HG02943 (cell line): ENCODE data around the gene TNFRSF25.
"Not testable (repeated sequence)": the region's sequence is repeated elsewhere in the genome, so short reads cannot be mapped to it uniquely, and the experiment has no call there.

Experiments used
- ATAC-seq: cut with Tn5 transposase; IDR thresholded peaks from one replicate; pipeline ENCODE4 v1.9.1; 2021; ENCODE audit warnings: mild to moderate bottlenecking, low read depth, moderate library complexity; ENCODE audit not compliant: unreplicated experiment

The TNFRSF25 gene

DNA sequence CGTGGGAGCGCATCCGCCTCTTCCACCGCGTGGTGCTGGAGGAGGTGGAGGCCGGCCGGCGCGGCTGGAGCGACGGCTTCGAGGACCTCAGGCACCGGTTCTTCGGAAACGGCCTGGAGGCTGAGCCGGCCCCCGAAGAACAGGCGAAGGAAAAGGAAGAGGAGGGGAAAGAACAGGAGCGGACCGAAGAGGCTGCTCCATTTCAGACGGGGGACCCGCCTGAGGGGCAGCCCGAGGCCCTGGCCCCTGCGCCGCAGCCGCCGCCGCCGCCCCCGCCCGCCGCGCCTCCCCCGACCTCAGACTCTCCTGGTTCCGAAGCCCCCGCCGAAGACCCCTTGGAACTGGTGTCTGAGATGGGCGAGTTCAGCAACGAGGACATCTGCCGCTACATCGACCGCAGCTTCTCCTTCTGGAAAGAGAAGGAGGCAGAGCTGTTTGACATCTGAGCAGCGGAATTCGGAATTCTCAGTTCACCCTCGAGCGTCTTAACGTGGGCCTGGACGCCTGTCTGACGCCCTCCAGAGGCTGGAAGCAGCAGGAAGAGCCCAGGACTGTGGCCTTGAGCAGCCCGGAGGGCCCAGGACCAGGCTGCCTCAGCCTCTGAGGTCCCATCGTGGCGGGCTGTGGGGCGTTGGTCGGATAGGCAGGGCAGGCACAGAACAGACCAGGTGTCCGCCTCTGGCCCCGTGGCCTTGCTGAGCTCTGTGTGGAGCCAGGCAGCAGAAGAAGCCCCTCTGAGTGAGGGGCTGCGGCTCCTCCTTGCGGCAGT lies 10.0 kb downstream of the TNFRSF25 start:
- not testable (repeated sequence) for ATAC-seq

DNA sequence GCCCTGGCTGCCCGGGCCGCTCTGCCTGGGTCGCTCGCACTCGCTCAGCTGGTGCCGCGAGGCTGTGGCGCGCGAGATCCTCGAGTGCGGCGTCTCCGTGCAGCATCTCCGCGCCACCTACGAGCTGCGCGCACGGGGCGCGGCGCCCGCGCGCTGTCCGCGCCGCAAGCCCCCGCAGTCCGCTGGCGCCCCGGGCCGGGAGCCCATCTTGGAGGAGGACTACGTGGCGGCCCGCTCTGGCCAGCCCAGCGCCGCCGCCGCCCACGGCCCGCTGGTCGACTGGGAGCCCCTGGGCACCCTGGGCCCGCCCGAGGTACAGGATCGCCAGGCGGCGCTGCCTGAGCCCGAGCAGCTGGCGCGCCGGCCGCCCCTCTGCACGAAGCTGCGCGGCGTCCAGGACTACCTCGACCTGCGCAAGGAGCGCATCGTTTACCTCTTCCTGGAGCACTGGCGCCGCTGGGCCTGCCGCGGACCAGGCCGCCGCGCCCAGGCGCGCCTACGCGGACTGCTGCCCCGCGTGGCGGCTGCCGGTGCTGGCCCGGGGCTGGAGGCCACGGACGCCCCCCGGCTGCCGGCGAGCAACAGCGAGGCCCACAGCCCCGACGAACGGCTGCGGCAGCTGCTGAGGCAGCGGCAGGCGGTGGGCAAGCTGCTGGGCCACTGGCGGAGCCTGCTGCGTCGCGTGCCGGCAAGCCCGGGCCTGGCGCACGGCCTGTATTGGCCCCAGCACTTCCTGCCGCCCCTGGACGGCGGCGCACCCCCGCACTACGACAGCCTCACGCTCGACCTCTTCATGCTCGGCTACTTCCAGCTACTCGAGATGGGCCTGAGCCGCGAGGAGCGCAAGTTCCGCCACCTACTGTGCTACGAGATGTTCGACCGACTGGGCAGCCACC lies 10.9 kb downstream of the TNFRSF25 start:
- ATAC-seq, result no peak

DNA sequence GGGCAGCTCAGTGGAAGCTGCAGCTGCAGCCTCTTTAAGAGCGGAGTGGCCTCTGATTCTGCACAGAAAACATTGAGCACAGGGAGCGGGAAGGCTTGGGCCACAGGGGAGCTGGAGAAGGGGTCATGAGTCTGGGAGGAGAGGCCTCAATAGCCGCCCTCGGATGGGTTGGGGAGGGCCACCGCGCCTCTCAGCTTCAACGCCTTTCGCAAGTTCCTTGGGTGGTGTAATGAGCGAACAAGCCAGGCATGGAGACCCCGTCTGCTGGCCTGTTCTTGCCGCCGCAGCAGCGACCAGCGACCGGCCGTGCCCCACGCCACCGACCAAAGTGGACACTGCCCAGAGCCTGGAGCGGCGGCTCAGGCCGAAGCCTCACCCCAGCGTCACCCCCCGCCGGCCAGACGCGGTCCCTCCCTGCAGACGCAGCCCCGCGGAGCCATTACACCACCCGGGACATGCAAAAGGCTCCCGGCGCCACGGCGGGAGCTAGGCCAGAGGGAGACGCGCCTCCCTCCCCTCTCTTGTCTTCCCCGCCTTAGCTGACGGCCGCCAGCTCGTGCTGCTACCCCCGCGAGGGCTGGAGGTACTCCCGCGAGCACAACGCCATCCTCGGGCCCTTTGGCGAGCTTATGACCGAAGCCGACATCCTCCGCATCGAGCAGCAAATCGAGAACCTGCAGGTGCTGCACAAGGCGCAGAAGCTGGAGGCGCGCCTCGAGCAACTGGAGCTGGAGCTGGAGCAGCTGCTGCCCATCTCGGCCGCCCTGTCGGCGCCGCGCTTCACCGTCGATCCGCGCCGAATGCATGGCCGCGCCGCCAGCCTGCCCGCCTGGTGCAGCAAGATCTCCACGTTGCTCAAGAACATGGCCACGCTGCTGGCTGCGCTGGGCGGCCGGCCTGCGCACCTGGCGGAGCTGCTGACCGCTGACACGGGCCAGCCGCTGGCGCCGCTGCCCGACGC lies 11.8 kb downstream of the TNFRSF25 start:
- not testable (repeated sequence) for ATAC-seq

GRCh38 chr1:6450943-6451373 lies 15.0 kb downstream of the TNFRSF25 start:
- no peak for ATAC-seq

- not testable (repeated sequence) for ATAC-seq
Observed at GRCh38 chr1:6450486-6450885, 15.5 kb downstream of the TNFRSF25 start.

DNA sequence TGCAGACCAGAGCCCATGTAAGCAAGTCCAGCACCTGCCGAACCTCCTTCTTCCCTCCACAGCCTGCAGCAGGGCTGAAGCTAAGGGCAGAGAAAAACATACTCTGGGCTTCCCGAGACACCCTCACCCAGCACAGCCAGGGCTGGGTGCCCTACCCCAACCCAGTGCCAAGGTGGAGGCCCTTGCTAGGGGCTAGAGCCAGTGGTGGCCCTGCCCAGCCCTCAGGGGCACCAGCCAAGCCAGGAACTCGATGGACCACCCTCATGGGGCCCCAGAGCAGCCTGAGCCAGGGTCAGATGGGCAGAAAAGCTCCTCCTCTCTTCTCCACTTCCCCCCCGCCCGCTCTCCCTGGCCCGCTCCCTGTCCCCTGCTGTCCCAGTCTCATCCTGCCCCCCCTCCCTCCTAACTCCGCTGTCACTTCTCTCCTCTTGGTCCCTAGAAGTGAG lies 15.9 kb downstream of the TNFRSF25 start:
- no peak for ATAC-seq

DNA sequence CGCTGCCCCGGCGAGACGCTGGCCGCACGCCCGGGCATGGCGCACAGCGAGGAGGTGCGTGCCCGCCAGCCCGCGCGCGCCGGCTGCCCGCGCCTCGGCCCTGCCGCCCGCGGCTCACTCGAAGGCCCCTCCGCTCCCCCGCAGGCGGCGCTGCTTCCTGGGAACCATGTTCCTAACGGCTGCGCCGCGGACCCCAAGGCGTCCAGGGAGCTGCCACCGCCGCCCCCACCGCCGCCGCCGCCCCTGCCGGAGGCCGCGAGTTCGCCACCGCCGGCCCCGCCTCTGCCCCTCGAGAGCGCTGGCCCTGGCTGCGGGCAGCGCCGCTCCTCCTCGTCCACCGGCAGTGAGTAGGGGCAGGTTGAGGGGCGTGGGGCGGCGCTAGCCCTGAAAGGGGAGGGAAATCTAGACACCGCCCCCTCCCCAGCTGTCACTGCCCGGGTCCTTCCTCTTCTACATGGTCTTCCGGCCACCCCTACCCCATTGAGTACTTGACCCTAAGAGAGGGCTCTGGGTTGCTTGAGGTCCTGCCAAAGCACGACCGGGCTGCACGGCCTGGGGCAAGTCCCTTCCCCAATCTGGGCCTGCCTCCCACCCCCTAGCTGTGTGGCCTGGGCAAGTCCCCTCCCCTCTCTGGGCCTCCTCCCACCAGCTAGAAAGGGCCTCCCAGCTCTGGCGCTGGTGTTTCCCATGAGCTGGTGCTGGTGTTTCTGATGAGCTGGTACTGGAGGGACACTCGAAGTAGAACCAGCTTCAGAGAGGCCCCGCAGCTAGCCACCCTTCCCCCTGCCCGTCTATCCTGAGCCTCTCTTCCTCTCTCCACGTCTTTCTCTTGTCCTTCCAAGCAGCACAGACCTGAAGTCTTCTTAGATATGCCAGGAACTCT lies 17.0 kb downstream of the TNFRSF25 start:
- ATAC-seq, result no peak

- no peak for ATAC-seq
Observed at GRCh38 chr1:6447818-6448748, 17.9 kb downstream of the TNFRSF25 start.

- no peak for ATAC-seq
Observed at GRCh38 chr1:6447016-6447817, 18.8 kb downstream of the TNFRSF25 start.

DNA sequence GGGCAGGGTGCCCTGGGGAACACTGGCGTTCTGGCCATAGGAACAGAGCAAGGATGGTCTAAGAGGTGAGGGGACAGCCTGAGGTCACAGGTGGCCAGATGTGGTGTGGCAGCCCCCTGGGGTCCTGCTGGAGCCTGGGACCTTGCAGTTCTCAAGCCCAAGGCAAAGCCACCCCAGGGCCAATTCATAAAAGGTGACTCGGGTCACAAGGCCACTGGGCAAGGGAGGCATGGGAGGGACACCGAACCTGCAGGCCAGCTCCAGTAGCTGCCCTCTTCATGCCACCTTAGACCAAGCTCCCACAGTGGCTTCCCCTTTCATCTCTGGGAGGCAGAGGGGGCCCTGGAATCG lies 19.3 kb downstream of the TNFRSF25 start:
- ATAC-seq, result no peak

GRCh38 chr1:6445929-6446328 lies 20.0 kb downstream of the TNFRSF25 start:
- ATAC-seq, result not testable (repeated sequence)

DNA sequence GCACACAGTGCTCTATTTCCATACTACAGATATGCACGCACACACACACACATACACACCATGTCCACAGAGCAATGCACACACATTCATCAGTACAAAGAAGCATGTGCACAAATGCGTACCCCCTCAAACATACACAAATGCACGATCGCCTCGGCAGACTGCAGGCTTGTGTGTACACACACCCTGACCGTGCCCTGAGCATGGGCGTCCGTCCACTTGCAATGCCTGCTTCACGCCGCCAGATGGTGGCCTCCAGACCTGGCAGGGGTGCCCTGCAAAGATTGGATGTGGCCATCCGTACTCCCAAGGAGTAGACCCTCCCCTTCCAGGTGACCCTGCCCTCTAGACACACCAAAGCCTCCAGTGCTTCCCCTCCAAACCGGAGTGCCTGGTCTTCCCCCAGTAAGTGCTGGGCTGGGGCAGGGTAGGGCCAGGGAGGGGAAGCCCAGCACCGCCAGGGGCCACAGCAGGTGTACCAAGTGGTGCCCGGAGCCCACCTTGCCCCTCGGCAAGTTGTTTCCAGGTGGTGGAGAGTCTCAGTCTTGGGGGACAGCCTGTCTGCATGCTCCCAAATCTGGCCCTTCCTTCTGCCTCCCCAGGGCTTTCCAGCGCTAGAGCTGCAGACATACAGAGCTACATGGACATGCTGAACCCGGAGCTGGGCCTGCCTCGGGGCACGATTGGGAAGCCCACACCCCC lies 20.8 kb downstream of the TNFRSF25 start:
- no peak for ATAC-seq

- ATAC-seq, result no peak
Observed at GRCh38 chr1:6444377-6444776, 21.6 kb downstream of the TNFRSF25 start.

DNA sequence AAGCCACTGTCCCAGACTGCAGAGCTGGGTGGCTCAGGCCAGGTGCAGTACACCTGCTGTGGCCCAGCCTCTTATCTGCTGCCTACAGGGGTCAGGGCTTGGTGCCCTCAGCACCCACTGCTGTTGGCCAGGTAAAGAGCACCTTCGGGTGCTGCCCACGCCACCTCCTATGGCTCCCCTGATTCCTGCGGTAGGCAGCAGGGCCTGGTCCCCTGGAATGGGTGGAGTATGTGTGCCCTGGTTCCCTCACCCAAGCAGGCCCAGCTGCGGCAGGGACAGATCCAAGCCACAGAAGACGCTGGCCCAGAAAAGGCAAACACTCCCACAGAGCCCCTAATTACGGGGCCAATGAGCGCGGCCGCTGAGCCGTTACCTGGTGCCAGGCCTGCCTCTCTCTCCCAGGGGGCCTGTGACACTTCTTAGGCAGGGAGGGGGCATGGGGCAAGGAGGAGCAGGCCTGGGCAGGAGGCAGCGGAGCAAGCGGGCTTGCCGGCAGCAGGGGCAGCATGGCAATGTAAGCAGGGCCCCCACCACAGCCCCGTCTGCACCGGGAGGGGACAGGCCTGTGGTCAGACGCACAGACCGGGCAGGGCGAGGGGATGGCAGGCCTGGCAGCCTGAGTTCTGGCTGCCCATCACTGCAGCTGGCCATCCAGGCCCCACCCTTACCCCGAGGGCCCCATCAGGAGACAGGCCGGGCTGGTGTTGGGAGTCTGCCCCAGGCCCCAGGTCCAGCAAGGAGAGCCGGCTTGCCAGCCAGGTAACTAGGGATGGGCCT lies 22.4 kb downstream of the TNFRSF25 start:
- no peak for ATAC-seq

DNA sequence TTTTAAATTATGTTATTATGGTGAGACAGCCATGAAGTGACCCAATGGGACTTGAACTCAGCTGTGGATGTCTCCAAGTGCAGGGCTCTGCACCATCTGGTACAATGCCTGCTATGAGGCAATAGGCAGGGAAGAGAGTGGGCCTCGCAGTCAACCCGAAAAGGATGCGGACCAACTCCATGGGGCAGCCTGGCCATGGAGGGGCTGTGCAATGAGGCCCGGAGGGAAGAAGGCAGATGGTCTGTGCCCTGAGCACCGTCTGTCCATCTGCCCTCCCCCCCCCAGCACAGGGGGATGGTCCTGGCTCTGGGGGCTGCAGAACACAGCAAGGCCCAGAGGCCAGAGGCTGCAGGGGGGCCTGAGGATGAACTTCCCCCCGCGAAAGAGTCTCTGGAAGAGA lies 24.4 kb downstream of the TNFRSF25 start:
- no peak for ATAC-seq
